Osteoblast (primary cell): Measurements from ENCODE around the gene CMTM3. TPM values are rescaled to one million over a fixed set of nuclear protein-coding genes. Genes with fewer than 3 reads are reported as not detected.

ENCODE experiments used
- DNase-seq: peaks from one replicate; pipeline ENCODE4 v3.0.0; 2011; ENCODE audit warnings: low spot score, mixed read lengths; ENCODE audit not compliant: insufficient read length; ENCODE audit errors: missing footprints
- H2AFZ ChIP-seq: 2 replicates; pipeline ENCODE4 v1.6.0; 2011; ENCODE audit warnings: mild to moderate bottlenecking, low read length
- H3K27ac ChIP-seq: 2 replicates; pipeline ENCODE4 v1.5.1; 2011; ENCODE audit warnings: mild to moderate bottlenecking, low read depth, low read length, moderate library complexity
- H3K27me3 ChIP-seq: 2 replicates; pipeline ENCODE4 v1.6.0; 2012; ENCODE audit warnings: mild to moderate bottlenecking, control low read depth, inconsistent platforms, low read length, moderate library complexity; ENCODE audit not compliant: insufficient read depth
- H3K36me3 ChIP-seq: 2 replicates; pipeline ENCODE4 v1.5.1; 2011; ENCODE audit warnings: mild to moderate bottlenecking, low read length, control low read depth, moderate library complexity; ENCODE audit not compliant: insufficient read depth
- H3K4me1 ChIP-seq: 2 replicates; pipeline ENCODE4 v1.5.1; 2011; ENCODE audit warnings: mild to moderate bottlenecking, low read length, control low read depth, moderate library complexity; ENCODE audit not compliant: insufficient read depth
- H3K4me2 ChIP-seq: 2 replicates; pipeline ENCODE4 v1.6.0; 2011; ENCODE audit warnings: mild to moderate bottlenecking, low read length; ENCODE audit not compliant: insufficient read depth
- H3K4me3 ChIP-seq: fragments of 200-600 bp; sonication (generic); 3 replicates; pipeline ENCODE4 v1.5.1; 2012; ENCODE audit warnings: mild to moderate bottlenecking, low read length, inconsistent platforms; ENCODE audit not compliant: insufficient read depth
- H3K79me2 ChIP-seq: 2 replicates; pipeline ENCODE4 v1.6.0; 2012; ENCODE audit warnings: mild to moderate bottlenecking, low read length, control low read depth, inconsistent platforms; ENCODE audit not compliant: insufficient read depth
- H3K9me3 ChIP-seq: 2 replicates; pipeline ENCODE4 v1.5.1; 2011; ENCODE audit warnings: low read depth, low read length, control low read depth
- H4K20me1 ChIP-seq: 2 replicates; pipeline ENCODE4 v1.6.0; 2012; ENCODE audit warnings: mild to moderate bottlenecking, low read length, control low read depth; ENCODE audit not compliant: insufficient read depth
- CTCF ChIP-seq: IDR thresholded peaks from 2 replicates; pipeline ENCODE4 v1.5.1; 2011; ENCODE audit warnings: mild to moderate bottlenecking, low read depth, low read length, moderate library complexity; ENCODE audit errors: extremely low read depth
- total RNA-seq: library from RNA; depleted of rRNA; stranded (reverse); fragments of >200 nt; gene quantifications from 2 replicates; pipeline ENCODE4 v1.2.3, GENCODE V29; 2012

CMTM3 gene
- total RNA-seq, 1 donor: 24.6 TPM

DNA sequence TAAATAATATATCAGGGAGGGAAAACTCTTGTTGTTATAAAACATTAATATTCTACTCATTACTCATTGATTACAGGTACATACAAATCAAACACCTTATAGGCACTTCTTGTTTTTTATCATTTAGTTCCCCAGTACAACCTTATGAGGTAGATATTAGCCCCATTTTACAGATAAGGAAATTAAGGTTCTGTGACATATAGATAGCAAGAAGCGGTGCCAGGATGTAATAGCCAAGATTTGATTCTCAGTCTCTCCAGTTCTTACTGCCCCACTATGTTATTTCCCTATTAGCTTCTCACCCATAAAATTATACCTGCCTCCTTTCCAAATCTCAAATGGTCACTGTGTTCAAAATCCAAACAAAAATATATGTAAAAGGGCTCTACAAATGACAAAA is 36.9 kb downstream of the CMTM3 start:
- H3K36me3 ChIP-seq: no peaks in the 10 kb centered on the region
- no peak overlapping the region for H3K4me3 ChIP-seq
- H4K20me1 ChIP-seq: no peaks in the 10 kb centered on the region
- no peak overlapping the region for H3K4me2 ChIP-seq
- H3K4me1 ChIP-seq: peaks cover 6% of the 10 kb centered on the region
- H3K27ac ChIP-seq: no peak overlapping the region
- H3K79me2 ChIP-seq: no peaks in the 10 kb centered on the region
- H3K27me3 ChIP-seq: no peaks in the 10 kb centered on the region
- no peak for TF ChIP-seq CTCF
- no peaks in the 10 kb centered on the region for H3K9me3 ChIP-seq
- no peak overlapping the region for H2AFZ ChIP-seq
- DNase-seq: no peak

DNA sequence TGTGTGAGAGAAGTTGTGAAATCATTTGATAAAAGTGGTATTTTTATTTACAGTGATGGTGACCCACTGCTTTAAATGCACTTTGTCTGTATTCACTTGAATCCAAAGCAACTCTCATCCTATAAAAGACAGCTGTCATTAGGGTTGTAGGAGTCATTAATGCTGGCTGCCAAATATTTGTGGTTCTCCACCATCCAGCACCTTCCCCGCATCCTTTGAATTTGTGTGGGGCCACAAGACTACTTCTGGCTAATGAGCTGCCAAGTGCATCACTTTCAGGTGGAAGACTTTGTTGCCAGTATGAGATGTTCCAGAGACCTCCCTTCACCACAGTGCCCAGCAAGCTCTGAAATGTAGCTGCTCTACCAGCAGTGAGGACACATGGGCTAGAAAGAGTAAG is 43.4 kb downstream of the CMTM3 start:
- Histone ChIP-seq H3K79me2 (no peaks in the 10 kb centered on the region), H3K27ac (no peak overlapping the region)
- TF ChIP-seq CTCF: no peak

DNA sequence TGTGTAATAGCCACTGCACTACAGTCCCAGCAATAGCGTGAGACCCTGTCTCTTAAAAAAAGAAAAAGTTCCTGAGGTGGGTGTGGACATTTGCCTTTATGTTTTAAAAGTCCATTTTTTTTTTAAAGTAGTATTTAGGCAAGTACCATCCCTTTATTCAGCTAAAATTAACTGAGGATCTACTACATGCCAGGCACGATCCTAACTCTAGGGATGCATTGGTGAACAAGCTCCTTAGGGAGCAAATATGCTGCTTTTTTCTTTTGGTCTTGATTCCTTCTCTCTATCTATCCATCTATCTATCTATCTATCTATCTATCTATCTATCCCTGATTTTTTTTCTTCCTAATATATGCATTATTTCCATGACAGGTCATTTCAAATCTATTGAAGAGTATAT is 44.7 kb downstream of the CMTM3 start:
- Histone ChIP-seq H2AFZ (no peak overlapping the region), H3K79me2 (no peaks in the 10 kb centered on the region), H3K27me3 (no peaks in the 10 kb centered on the region), H3K9me3 (no peaks in the 10 kb centered on the region), H4K20me1 (no peaks in the 10 kb centered on the region), H3K36me3 (no peaks in the 10 kb centered on the region), H3K4me2 (no peak overlapping the region), H3K4me1 (peaks cover 32% of the 10 kb centered on the region), H3K4me3 (no peak overlapping the region), H3K27ac (no peak overlapping the region)
- DNase-seq: no peak
- TF ChIP-seq CTCF: no peak

More for the DNA sequence above, 43.4 kb downstream of the CMTM3 start:
- Histone ChIP-seq H4K20me1 (no peaks in the 10 kb centered on the region), H3K9me3 (no peaks in the 10 kb centered on the region), H3K27me3 (no peaks in the 10 kb centered on the region), H3K36me3 (no peaks in the 10 kb centered on the region), H3K4me2 (no peak overlapping the region), H3K4me1 (peaks cover 21% of the 10 kb centered on the region), H3K4me3 (no peak overlapping the region), H2AFZ (no peak overlapping the region)
- DNase-seq: no peak

DNA sequence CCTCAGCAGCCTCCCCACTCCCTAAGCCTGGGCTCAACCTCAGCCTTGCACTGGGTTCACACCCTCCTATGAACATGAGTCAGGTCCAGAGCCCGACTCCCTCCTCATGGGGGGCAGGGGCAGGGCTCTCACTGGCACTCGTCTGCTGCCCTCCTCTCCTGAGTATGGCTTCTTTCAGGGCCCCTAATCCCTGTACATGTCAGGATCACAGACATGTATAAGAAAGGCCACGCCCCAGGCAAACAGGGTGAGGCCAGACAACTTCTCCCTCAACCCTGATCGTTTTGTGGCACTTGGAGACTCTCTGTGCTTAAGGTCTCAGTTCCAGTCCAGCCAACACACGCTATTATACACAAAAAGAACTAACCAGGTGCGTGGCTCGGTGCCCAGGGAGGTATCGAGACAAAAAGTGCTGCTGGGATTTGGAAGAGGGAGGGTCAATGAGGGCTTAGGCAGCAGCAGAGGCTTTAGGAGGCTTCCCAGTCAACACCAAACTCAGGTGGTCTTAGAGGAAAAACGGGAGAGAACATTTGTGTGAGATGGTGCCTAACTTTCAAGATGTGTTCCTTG is 45.2 kb downstream of the CMTM3 start:
- Histone ChIP-seq H3K36me3 (no peaks in the 10 kb centered on the region), H2AFZ (no peak overlapping the region), H3K4me2 (no peak overlapping the region), H3K4me3 (no peak overlapping the region), H3K79me2 (no peaks in the 10 kb centered on the region), H3K4me1 (peaks cover 34% of the 10 kb centered on the region), H3K9me3 (no peaks in the 10 kb centered on the region), H3K27ac (no peak overlapping the region), H3K27me3 (no peaks in the 10 kb centered on the region), H4K20me1 (no peaks in the 10 kb centered on the region)
- no peak for TF ChIP-seq CTCF
- DNase-seq: no peak
